ENCODE results near the gene RBBP8NL. TPM values are rescaled to one million over a fixed set of nuclear protein-coding genes. Genes with fewer than 3 reads are reported as not detected.

RBBP8NL gene
- total RNA-seq, 1 experiment from 2014 or later, result not detected

DNA sequence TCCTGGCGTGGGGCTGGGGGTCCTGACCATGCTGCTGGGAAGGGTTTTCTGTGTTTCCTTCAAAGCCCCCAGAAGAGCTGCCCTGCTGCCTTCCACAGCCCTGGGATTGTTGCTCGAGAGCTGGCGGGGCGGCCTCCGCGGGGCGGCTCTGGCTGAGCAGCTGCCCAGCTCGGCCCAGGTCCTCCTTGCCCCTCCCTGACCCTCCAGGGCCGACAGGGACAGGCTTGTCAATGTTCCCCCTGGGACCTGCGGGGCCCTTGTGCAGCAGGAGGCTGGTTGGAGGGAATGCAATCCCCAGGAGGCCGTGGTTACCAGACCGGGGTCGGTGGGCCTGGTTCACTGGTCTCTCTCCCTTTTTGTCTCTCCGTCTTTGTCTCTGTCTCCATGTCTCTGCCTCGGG lies 28.6 kb upstream of the RBBP8NL start:
- ChIA-PET CTCF (no interaction called here), POLR2A (ENCODE audit: low non-redundant PET) (no interaction called here)
- intact Hi-C loops (cut with micrococcal nuclease; ENCODE audit: unreplicated experiment), result no loop called here
- no peak overlapping the region for H3K27ac ChIP-seq (ENCODE audit: low read depth, low read length, poor library complexity, severe bottlenecking)
- no peaks in the 10 kb centered on the region for H3K9me3 ChIP-seq (ENCODE audit: low read depth, low read length, poor library complexity, severe bottlenecking)
- no peaks in the 10 kb centered on the region for H3K36me3 ChIP-seq (ENCODE audit: insufficient read depth, low read length, poor library complexity, severe bottlenecking)
- DNase-seq (ENCODE audit: low spot score), result no peak
- no peaks in the 10 kb centered on the region for H3K4me1 ChIP-seq (ENCODE audit: insufficient read depth, low read length, poor library complexity, severe bottlenecking)
- no peak overlapping the region for H3K4me3 ChIP-seq (ENCODE audit: low read depth, low read length, poor library complexity, severe bottlenecking)
- H3K27me3 ChIP-seq (replicated peaks; ENCODE audit: insufficient read depth, low read depth, low read length, poor library complexity), result no peaks in the 10 kb centered on the region
- TF ChIP-seq, protein P1, sequence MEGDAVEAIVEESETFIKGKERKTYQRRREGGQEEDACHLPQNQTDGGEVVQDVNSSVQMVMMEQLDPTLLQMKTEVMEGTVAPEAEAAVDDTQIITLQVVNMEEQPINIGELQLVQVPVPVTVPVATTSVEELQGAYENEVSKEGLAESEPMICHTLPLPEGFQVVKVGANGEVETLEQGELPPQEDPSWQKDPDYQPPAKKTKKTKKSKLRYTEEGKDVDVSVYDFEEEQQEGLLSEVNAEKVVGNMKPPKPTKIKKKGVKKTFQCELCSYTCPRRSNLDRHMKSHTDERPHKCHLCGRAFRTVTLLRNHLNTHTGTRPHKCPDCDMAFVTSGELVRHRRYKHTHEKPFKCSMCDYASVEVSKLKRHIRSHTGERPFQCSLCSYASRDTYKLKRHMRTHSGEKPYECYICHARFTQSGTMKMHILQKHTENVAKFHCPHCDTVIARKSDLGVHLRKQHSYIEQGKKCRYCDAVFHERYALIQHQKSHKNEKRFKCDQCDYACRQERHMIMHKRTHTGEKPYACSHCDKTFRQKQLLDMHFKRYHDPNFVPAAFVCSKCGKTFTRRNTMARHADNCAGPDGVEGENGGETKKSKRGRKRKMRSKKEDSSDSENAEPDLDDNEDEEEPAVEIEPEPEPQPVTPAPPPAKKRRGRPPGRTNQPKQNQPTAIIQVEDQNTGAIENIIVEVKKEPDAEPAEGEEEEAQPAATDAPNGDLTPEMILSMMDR (conservative IDR thresholded peaks at IDR 0.05; ENCODE audit: low read depth, low read length), result no peak
- no peak for TF ChIP-seq EZH2 (IDR thresholded peaks at IDR 0.05; ENCODE audit: borderline replicate concordance, low read depth, low read length, poor library complexity, severe bottlenecking)
- BruUV-seq (replicated peaks), result no TSS peak

DNA sequence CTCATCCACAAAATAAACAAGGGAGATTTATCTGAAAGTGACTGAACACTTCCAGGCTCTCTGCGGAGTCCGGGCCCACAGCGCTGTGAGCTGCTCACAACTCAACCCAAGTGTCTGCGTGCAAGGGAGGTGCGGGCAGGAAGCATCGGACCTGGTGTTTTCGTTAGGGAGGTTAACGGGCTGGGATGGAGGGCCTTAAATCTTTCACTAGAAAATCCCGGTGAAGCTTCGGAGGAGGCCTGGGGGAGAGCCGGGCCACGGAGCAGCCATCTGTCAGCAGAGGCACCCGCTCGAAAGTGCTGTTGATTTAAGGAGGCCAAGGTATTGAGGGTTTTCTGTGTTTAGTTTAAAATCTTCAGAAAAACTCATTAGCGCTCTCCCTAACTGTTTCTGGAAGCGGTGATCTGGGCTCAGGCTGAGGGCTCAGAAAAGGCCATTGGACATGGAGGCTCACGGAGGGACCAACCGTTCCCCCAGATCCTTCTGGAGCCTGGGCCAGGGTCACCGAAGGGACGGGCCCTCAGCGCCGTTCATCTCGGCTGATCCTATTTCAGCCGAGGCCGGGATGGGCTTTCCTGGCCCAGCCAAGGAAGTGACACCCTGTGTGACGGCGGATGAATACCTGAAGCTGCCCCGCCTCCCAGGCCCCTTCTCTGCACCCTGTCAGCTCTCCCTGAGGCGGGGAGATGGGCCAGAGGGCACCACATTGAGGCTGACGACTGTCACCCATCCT lies 27.7 kb upstream of the RBBP8NL start:
- POLR2A ChIA-PET (ENCODE audit: low non-redundant PET), result no interaction called here
- H3K9me3 ChIP-seq (ENCODE audit: low read depth, low read length, poor library complexity, severe bottlenecking), result no peaks in the 10 kb centered on the region
- H3K36me3 ChIP-seq (ENCODE audit: insufficient read depth, low read length, poor library complexity, severe bottlenecking), result no peaks in the 10 kb centered on the region
- CTCF ChIA-PET, result no interaction called here
- no peak overlapping the region for H3K4me3 ChIP-seq (ENCODE audit: low read depth, low read length, poor library complexity, severe bottlenecking)
- H3K4me1 ChIP-seq (ENCODE audit: insufficient read depth, low read length, poor library complexity, severe bottlenecking), result no peaks in the 10 kb centered on the region
- intact Hi-C loops (cut with micrococcal nuclease; ENCODE audit: unreplicated experiment), result no loop called here
- peaks cover 2% of the 10 kb centered on the region for H3K27me3 ChIP-seq (replicated peaks; ENCODE audit: insufficient read depth, low read depth, low read length, poor library complexity)
- no TSS peak for BruUV-seq (replicated peaks)
- H3K27ac ChIP-seq (ENCODE audit: low read depth, low read length, poor library complexity, severe bottlenecking), result no peak overlapping the region
- DNase-seq (ENCODE audit: low spot score), result no peak
- no peak for TF ChIP-seq EZH2 (IDR thresholded peaks at IDR 0.05; ENCODE audit: borderline replicate concordance, low read depth, low read length, poor library complexity, severe bottlenecking)
- TF ChIP-seq, protein P1 (conservative IDR thresholded peaks at IDR 0.05; ENCODE audit: low read depth, low read length), result no peak

DNA sequence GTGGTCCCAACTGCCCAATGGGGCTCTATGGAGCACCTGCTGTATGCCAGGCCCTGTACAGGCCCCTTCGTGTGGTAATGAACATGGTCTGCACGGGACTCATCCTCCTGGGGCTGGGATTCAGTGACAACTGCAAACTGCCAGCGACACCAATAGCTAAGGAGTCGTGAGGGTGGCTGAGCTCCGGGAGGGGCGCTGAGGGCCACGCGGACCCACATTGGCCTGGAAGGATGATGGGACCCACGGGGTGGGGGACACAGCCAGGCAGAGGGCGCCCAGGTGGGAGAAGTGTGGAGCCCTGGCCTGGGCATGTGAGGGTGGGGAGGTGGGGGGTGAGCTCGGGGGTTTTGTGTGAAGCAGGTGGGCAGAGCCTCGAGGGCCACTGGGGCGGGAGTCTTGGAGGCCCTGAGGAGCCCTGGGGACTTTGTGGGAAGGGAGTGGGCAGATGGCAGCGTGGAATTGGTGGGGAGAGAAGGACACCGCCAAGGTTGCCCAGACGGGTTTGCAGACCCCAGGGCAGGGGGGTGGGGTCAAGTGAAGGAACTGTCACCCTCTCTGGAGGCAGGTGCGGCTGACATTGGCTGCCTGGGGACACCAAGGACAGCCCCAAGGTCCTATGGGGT lies 26.0 kb upstream of the RBBP8NL start:
- Histone ChIP-seq H3K4me3 (ENCODE audit: low read depth, low read length, poor library complexity, severe bottlenecking) (no peak overlapping the region), H3K36me3 (ENCODE audit: insufficient read depth, low read length, poor library complexity, severe bottlenecking) (no peaks in the 10 kb centered on the region), H3K4me1 (ENCODE audit: insufficient read depth, low read length, poor library complexity, severe bottlenecking) (no peaks in the 10 kb centered on the region), H3K9me3 (ENCODE audit: low read depth, low read length, poor library complexity, severe bottlenecking) (no peaks in the 10 kb centered on the region), H3K27ac (ENCODE audit: low read depth, low read length, poor library complexity, severe bottlenecking) (no peak overlapping the region), H3K27me3 (replicated peaks; ENCODE audit: insufficient read depth, low read depth, low read length, poor library complexity) (peaks cover 18% of the 10 kb centered on the region)
- DNase-seq (ENCODE audit: low spot score), result no peak
- no TSS peak for BruUV-seq (replicated peaks)
- CTCF ChIA-PET, result no interaction called here
- TF ChIP-seq EZH2 (IDR thresholded peaks at IDR 0.05; ENCODE audit: borderline replicate concordance, low read depth, low read length, poor library complexity, severe bottlenecking), result no peak
- TF ChIP-seq, protein P1 (conservative IDR thresholded peaks at IDR 0.05; ENCODE audit: low read depth, low read length), result no peak
- intact Hi-C loops (cut with micrococcal nuclease; ENCODE audit: unreplicated experiment), result no loop called here
- POLR2A ChIA-PET (ENCODE audit: low non-redundant PET), result no interaction called here
